Body of pancreas (tissue), 4 donors: ENCODE measurements around the gene P2RX5. TPM values are rescaled to one million over a fixed set of nuclear protein-coding genes. Genes with fewer than 3 reads are reported as not detected.

ENCODE experiments used
- ATAC-seq: fragments of 150-250 bp; one replicate; pipeline ENCODE4 v1.9.1; 2016
- DNase-seq, 4 donors: peaks; one replicate each; pipeline ENCODE4 v3.0.0-alpha.2; 2019
- H3K27ac ChIP-seq, 4 donors: fragments of 200-600 bp; sonication (generic); 1 replicate in 3 of 4; 2 replicates in 1 of 4; pipeline versions ENCODE4 v1.5.1 to v1.6.1; 2016 to 2019; ENCODE audit warnings: mild to moderate bottlenecking in 1 of 4, mixed read lengths in 1 of 4, moderate library complexity in 1 of 4
- H3K27me3 ChIP-seq, 2 donors: fragments of 200-600 bp; sonication (generic); one replicate each; pipeline ENCODE4 v1.6.0; 2016; ENCODE audit warnings: mild to moderate bottlenecking in 1 of 2
- H3K36me3 ChIP-seq, 2 donors: fragments of 200-600 bp; sonication (generic); replicated peaks in 1 of 2; 2 replicates each; pipeline ENCODE4 v1.5.1; 2016; ENCODE audit warnings: low read depth in 2 of 2; ENCODE audit not compliant: insufficient read depth in 1 of 2
- H3K4me1 ChIP-seq: fragments of 200-600 bp; sonication (generic); one replicate; pipeline ENCODE4 v1.6.0; 2016
- H3K4me3 ChIP-seq, 2 donors: fragments of 200-600 bp; sonication (generic); 1 replicate in 1 of 2; 2 replicates in 1 of 2; pipeline ENCODE4 v1.5.1; 2016 to 2019
- H3K9me3 ChIP-seq, 3 donors: fragments of 200-600 bp; sonication (generic); 1 replicate in 2 of 3; 2 replicates in 1 of 3; pipeline ENCODE4 v1.5.1; 2016
- POLR2A ChIP-seq, 3 donors: fragments of 450-650 bp; IDR thresholded peaks; one replicate each; pipeline ENCODE4 v1.6.1; 2016; ENCODE audit warnings: antibody characterized with exemption in 3 of 3, mild to moderate bottlenecking in 2 of 3
- WGBS, 2 donors: methylation state at CpG; one replicate each; pipeline ENCODE4 v1.1.5; 2017; 5-methylcytosine and 5-hydroxymethylcytosine counted together
- intact Hi-C: fragments of 100-400 bp; cut with DNase I; formaldehyde crosslinking; loops from one replicate; pipeline ENCODE4 v1.15.1; 2023
- total RNA-seq, 2 donors: library from RNA; depleted of rRNA; stranded (reverse); fragments of >200 nt; gene quantifications; one replicate each; pipeline ENCODE4 v1.1.0, GENCODE V29; 2016
- TF ChIP-seq, protein P1 (sequence below), 7 experiments: fragments of 450-650 bp in 4 of 7; fragments of 200-600 bp in 3 of 7; sonication (generic) in 3 of 7; IDR thresholded peaks; one replicate each; pipeline ENCODE4 v1.5.1; 2016 to 2019; ENCODE audit warnings: antibody characterized with exemption in 7 of 7

Gene P2RX5
- total RNA-seq, 2 donors from 2014 or later, result 0.52 to 0.99 TPM

DNA sequence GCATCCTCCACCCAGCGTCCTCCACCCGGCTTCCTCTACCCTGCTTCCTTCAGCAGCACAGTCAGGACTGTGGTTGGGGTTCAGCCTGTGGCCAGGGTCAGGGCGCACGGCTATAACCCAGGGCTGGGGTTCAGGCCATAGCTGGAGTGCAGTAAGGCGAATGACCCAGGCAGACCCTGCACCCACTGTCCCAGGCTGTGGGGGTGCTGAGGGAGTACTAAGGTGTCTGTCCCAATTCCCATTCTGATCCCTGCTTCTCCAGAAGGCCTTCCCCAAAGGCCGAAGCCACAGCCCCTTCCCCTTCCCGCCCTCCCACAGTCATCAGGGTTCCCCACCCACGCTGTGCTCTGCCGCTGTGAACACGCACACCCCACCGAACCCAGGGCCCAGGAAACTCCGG is 14.9 kb downstream of the P2RX5 start:
- H3K4me3 ChIP-seq, result no peak overlapping the region
- H3K27ac ChIP-seq, result no peak overlapping the region
- no peak for DNase-seq
- WGBS, 2 donors, result 67 to 68% methylated on average over 11 of the region's 12 CpGs
- TF ChIP-seq, protein P1, sequence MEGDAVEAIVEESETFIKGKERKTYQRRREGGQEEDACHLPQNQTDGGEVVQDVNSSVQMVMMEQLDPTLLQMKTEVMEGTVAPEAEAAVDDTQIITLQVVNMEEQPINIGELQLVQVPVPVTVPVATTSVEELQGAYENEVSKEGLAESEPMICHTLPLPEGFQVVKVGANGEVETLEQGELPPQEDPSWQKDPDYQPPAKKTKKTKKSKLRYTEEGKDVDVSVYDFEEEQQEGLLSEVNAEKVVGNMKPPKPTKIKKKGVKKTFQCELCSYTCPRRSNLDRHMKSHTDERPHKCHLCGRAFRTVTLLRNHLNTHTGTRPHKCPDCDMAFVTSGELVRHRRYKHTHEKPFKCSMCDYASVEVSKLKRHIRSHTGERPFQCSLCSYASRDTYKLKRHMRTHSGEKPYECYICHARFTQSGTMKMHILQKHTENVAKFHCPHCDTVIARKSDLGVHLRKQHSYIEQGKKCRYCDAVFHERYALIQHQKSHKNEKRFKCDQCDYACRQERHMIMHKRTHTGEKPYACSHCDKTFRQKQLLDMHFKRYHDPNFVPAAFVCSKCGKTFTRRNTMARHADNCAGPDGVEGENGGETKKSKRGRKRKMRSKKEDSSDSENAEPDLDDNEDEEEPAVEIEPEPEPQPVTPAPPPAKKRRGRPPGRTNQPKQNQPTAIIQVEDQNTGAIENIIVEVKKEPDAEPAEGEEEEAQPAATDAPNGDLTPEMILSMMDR (IDR thresholded peaks at IDR 0.05), result no peak
- TF ChIP-seq POLR2A (IDR thresholded peaks at IDR 0.05), result no peak
- no peak for ATAC-seq
- H3K36me3 ChIP-seq, result no peaks in the 10 kb centered on the region
- H3K4me1 ChIP-seq, result no peaks in the 10 kb centered on the region
- H3K9me3 ChIP-seq, result no peaks in the 10 kb centered on the region
- peaks cover 0 to 11% of the 10 kb centered on the region in 2 donors for H3K27me3 ChIP-seq
- intact Hi-C loops, result no loop called here

DNA sequence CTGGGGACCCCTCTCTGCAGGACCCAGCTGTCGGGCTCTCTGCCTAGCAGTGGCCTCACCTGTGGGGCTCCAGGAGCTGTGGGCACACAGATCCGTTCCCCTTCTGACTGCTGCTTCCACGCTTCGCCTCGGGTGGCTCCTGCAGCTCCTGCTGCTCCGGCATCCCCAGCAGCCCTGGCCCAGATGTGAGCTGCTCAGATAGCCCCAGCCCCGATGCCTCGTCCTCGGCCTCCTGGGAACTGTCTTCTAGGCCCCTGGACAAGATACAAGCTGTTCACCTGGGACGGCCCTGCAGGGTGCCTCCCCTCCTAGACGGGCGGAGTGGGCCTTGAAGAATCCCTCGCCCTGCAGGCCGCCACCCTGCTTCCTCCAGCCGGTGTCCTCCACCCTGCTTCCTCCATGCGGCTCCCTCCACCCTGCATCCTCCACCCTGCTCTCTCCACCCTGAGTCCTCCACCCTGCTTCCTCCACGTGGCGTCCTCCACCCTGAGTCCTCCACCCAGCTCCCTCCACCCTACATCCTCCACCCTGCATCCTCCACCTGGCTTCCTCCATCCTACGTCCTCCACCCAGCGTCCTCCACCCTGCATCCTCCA is 16.3 kb downstream of the P2RX5 start:
- intact Hi-C loops, result no loop called here

DNA sequence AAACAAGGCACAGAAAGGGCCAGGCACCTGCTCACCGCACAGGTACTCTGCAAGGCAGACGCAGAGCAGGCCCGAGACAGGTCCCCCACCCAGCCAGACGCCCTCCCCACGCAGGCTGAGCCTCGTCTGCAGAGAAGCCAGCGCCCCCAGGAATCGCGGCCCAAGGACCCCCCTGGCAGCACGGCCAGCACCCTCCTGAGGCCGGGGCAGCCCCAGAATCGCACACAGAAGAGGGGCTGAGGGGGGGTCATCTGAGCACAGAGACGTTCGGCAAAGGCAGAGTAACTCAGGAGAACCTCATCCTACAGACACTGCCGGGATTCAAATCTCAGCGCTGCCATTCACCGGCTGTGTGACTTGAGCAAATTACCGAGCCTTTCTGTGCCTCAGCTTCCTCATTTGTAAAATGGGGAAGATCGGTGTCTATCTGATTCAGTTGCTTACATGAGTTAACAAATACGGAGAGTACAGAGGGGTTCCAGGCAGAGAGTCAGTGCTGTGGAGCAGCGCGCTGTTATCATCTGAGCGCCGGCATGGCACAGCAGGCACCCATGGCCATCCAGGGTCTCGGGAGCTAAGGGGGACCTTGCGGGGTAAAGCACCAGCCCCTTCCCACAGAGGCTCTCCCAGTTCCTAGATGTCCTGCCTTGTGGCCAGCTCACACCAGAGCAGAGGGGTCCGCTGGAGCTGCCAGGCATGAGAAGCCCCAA is 17.0 kb downstream of the P2RX5 start:
- WGBS, 2 donors, result 74 to 75% methylated on average over 9 to 27 of the region's 27 CpGs
- no peaks in the 10 kb centered on the region for H3K4me1 ChIP-seq
- H3K4me3 ChIP-seq, result no peak overlapping the region
- no peaks in the 10 kb centered on the region for H3K9me3 ChIP-seq
- TF ChIP-seq POLR2A (IDR thresholded peaks at IDR 0.05), result no peak
- TF ChIP-seq, protein P1 (IDR thresholded peaks at IDR 0.05), result no peak
- DNase-seq, result no peak
- intact Hi-C loops, result no loop called here
- no peak for ATAC-seq
- H3K27me3 ChIP-seq, result peaks cover 0 to 2% of the 10 kb centered on the region in 2 donors
- H3K27ac ChIP-seq, result no peak overlapping the region
- no peaks in the 10 kb centered on the region for H3K36me3 ChIP-seq

More for the DNA sequence above, 16.3 kb downstream of the P2RX5 start:
- Histone ChIP-seq H3K4me3 (no peak overlapping the region), H3K4me1 (no peaks in the 10 kb centered on the region), H3K9me3 (no peaks in the 10 kb centered on the region), H3K36me3 (no peaks in the 10 kb centered on the region), H3K27me3 (peaks cover 0 to 5% of the 10 kb centered on the region in 2 donors), H3K27ac (no peak overlapping the region)
- ATAC-seq (no peak), DNase-seq (no peak)
- 43 to 63% methylated on average over 13 to 17 of the region's 20 CpGs for WGBS, 2 donors
- TF ChIP-seq, protein P1 (IDR thresholded peaks at IDR 0.05), result no peak
- no peak for TF ChIP-seq POLR2A (IDR thresholded peaks at IDR 0.05)

DNA sequence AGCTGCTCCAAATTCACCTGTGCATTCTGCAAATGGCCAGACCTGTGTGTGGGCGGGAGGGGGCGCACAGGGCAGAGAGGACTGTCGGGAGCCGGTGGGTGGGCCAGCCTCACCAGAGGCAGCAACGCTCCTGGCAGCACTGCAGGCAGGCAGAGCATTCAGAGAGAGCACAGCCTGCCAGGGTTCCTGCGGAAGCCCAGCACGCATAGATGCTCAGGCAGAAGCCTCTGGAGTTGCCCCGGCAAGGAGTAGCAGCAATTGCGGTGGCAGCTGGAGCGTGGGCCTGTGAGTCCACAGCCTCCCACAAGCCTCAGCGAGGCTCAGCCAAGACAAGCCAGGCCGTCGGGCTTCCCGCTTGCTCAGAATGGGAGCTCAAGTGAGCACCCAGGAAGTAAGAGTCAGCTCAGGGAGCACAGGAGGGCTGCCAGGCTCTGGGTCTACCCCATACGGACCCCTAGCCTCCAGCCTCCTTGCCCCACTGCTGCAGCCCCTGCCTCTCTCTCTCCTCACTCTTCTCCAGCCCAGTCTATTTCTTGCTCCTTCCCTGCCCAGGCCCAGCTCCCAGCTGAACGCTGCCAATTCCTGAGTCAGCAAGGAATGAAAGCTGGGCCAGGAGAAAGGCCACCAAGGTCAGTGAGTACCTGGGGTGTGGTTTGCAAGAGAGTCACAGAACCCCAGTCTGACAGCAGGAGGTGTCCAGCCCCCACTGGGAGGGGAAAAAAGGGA is 17.7 kb downstream of the P2RX5 start:
- DNase-seq, result no peak

More for the DNA sequence above, 17.7 kb downstream of the P2RX5 start:
- H3K9me3 ChIP-seq, result no peaks in the 10 kb centered on the region
- H3K36me3 ChIP-seq, result no peaks in the 10 kb centered on the region
- no peak for ATAC-seq
- H3K27me3 ChIP-seq, result no peaks in the 10 kb centered on the region
- H3K27ac ChIP-seq, result no peak overlapping the region
- intact Hi-C loops, result no loop called here
- 58% methylated on average over 8 to 10 of the region's 16 CpGs for WGBS, 2 donors
- H3K4me1 ChIP-seq, result no peaks in the 10 kb centered on the region
- H3K4me3 ChIP-seq, result no peak overlapping the region
- TF ChIP-seq, protein P1 (IDR thresholded peaks at IDR 0.05), result no peak
- no peak for TF ChIP-seq POLR2A (IDR thresholded peaks at IDR 0.05)
